ENCODE results near the gene TSPAN3. TPM values are rescaled to one million over a fixed set of nuclear protein-coding genes. Genes with fewer than 3 reads are reported as not detected.

Gene TSPAN3
- total RNA-seq (2022) (224 and 237 TPM in 2 replicates), Bru-seq, nascent RNA (percentile 87 among the genes with signal in this experiment), BruChase-seq, experiment 1, labeled RNA remaining after a 2-hour chase (percentile 89 among the genes with signal in this experiment), BruChase-seq, experiment 2, labeled RNA remaining after a 6-hour chase (percentile 92 among the genes with signal in this experiment)
- long read RNA-seq, full-length matches to known transcripts: 669 of 678 reads
- long read RNA-seq, partial matches to known transcripts: 2 of 678 reads
- long read RNA-seq, other reads (novel, unspliced or antisense): 7 of 678 reads

DNA sequence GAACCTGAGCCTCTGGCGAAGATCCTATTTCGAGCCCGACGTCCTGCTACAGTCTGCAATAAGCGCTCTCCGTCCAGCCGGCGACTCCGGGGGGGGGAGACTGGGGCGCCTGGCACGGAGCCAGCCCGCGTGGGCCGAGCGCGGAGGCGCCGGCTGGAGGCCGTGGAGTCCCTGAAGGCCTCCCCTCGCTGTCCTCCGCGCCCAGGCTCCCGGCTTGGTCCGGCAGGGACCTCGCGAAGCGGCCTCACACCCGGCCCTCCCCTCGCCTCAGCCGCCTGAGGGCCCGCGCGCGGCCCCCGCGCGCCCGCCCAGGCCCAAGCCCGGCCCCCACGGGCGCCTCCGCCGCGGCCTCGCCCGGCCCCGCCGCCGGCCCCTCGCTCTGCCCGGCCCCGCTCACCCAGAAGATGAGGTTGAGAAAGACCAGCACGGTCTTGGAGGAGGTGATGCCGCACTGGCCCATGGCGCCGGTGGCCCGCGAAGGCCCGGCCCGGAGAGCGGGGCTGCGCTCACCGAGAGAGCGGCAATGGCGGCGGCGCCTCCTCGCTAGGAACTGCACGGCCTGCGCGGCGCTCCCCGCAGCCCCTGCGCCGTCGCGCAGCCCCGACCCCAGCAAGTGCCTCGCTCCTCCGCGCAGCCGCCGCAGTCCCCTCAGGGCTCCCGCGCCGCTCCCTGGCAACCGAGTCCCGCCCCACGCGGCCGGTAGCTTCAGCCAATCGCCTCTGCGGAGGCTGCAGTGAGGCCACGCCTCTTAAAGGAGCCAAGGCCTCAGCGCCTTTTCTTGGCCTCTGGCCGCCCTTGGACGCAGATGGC lies at the start of gene TSPAN3:
Gene TSPAN3 (minus strand): TSS at position 615 of the 810 bp plus-strand sequence. CDS start 155 bp downstream, at position 460.
- peak within 1 kb of the TSS; percentile 82 for H3K4me3 Mint-ChIP-seq (ENCODE audit: unreplicated experiment)
- no peaks in the 10 kb centered on the region for H3K9me3 Mint-ChIP-seq (ENCODE audit: unreplicated experiment)
- Histone ChIP-seq H3K36me3 (ENCODE audit: control insufficient read depth, insufficient read depth, low read length) (no peaks in the 10 kb centered on the region; the same call in 1 of the 2 replicates), H3K9me3 (no peaks in the 10 kb centered on the region), H3K4me3 (ENCODE audit: low read depth, low read length) (peak within 1 kb of the TSS; percentile 64), H3K27me3 (replicated peaks; ENCODE audit: control insufficient read depth, insufficient read depth, low read length) (no peaks in the 10 kb centered on the region), H3K4me1 (peaks cover 36% of the 10 kb centered on the region)
- peaks cover 17% of the 10 kb centered on the region for H3K36me3 Mint-ChIP-seq (ENCODE audit: insufficient read depth, unreplicated experiment)
- ChIA-PET CTCF (interaction anchor here (0.8 kb wide), 1 partner anchor 13 kb away, joined by 4 read pairs; no protein-coding TSS in a partner anchor), POLR2A (interaction anchor here (0.5 to 1.0 kb wide), 4 partner anchors 31 to 728 kb away, joined by 3 to 4 read pairs (median 3); no protein-coding TSS in a partner anchor)
- H3K27me3 Mint-ChIP-seq (ENCODE audit: insufficient read depth, unreplicated experiment): no peaks in the 10 kb centered on the region
- H3K27ac Mint-ChIP-seq (ENCODE audit: unreplicated experiment): peak within 1 kb of the TSS; percentile 45
- intact Hi-C loops (cut with micrococcal nuclease; ENCODE audit: unreplicated experiment): no loop called here
- DNase-seq: peak; percentile 91 to 95
- BruUV-seq (replicated peaks): no TSS peak
- H3K4me1 Mint-ChIP-seq (ENCODE audit: low read depth, unreplicated experiment): peaks cover 41% of the 10 kb centered on the region
- TF ChIP-seq, protein P1, sequence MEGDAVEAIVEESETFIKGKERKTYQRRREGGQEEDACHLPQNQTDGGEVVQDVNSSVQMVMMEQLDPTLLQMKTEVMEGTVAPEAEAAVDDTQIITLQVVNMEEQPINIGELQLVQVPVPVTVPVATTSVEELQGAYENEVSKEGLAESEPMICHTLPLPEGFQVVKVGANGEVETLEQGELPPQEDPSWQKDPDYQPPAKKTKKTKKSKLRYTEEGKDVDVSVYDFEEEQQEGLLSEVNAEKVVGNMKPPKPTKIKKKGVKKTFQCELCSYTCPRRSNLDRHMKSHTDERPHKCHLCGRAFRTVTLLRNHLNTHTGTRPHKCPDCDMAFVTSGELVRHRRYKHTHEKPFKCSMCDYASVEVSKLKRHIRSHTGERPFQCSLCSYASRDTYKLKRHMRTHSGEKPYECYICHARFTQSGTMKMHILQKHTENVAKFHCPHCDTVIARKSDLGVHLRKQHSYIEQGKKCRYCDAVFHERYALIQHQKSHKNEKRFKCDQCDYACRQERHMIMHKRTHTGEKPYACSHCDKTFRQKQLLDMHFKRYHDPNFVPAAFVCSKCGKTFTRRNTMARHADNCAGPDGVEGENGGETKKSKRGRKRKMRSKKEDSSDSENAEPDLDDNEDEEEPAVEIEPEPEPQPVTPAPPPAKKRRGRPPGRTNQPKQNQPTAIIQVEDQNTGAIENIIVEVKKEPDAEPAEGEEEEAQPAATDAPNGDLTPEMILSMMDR (IDR thresholded peaks at IDR 0.05; ENCODE audit: insufficient read depth in 1 of 2, low read depth in 1 of 2, low read length in 1 of 2, severe bottlenecking in 1 of 2, unreplicated experiment in 1 of 2): no peak

DNA sequence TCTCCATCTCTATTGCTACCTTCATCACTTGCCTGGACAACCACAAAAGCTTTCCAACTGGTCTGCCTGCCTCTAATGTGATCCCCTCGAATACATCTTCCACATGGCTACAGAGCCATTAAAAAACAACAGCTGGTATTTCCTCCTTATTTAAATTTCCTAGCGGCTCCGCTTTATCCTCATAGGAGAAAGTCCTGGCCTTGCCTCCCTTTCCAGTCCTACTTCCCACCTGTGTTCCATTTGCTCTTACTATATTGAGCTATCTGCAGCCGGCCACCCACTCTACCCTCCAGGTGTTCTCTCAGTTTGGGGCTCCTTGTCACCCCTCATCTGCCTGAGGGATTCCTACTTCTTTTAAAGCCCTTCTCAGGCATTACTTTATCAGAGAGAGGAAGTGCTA lies 49.7 kb upstream of the TSPAN3 start:
- Mint-ChIP-seq H3K9me3 (ENCODE audit: unreplicated experiment) (no peaks in the 10 kb centered on the region), H3K4me3 (ENCODE audit: unreplicated experiment) (no peak overlapping the region), H3K36me3 (ENCODE audit: insufficient read depth, unreplicated experiment) (no peaks in the 10 kb centered on the region), H3K4me1 (ENCODE audit: low read depth, unreplicated experiment) (no peaks in the 10 kb centered on the region), H3K27me3 (ENCODE audit: insufficient read depth, unreplicated experiment) (no peaks in the 10 kb centered on the region), H3K27ac (ENCODE audit: unreplicated experiment) (no peak overlapping the region)
- H3K4me1 ChIP-seq: no peaks in the 10 kb centered on the region
- H3K36me3 ChIP-seq (ENCODE audit: control insufficient read depth, insufficient read depth, low read length): no peaks in the 10 kb centered on the region
- H3K9me3 ChIP-seq: no peaks in the 10 kb centered on the region
- DNase-seq: no peak
- no peaks in the 10 kb centered on the region for H3K27me3 ChIP-seq (replicated peaks; ENCODE audit: control insufficient read depth, insufficient read depth, low read length)
- no TSS peak for BruUV-seq (replicated peaks)
- ChIA-PET POLR2A (no interaction called here), CTCF (interaction anchor here (3.1 kb wide), 1 partner anchor 423 kb away, joined by 27 read pairs; no protein-coding TSS in a partner anchor)
- TF ChIP-seq, protein P1 (IDR thresholded peaks at IDR 0.05; ENCODE audit: insufficient read depth in 1 of 2, low read depth in 1 of 2, low read length in 1 of 2, severe bottlenecking in 1 of 2, unreplicated experiment in 1 of 2): no peak
- no peak overlapping the region for H3K4me3 ChIP-seq (ENCODE audit: low read depth, low read length)
- intact Hi-C loops (cut with micrococcal nuclease; ENCODE audit: unreplicated experiment): no loop called here

DNA sequence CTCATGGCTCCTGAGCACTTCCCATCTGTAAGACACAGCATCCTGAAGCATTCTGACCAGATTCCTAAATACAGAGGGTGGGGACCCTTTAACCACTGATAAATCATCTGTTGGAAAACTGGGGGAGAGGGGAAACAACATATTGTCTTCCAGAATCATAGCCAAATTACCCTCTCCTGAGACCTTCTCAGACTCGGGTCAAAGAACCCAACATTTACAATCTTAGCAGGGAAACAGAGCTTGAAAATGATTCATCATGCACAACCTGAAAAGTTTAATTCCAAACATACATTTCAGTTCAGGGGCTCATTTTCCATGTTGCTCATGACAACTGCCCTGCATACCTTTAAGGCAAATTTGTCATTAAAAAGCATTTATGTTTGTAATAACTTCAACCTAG lies 48.5 kb upstream of the TSPAN3 start:
- H3K27ac Mint-ChIP-seq (ENCODE audit: unreplicated experiment): no peak overlapping the region
- TF ChIP-seq, protein P1 (IDR thresholded peaks at IDR 0.05; ENCODE audit: insufficient read depth in 1 of 2, low read depth in 1 of 2, low read length in 1 of 2, severe bottlenecking in 1 of 2, unreplicated experiment in 1 of 2): no peak
- no TSS peak for BruUV-seq (replicated peaks)

More for the DNA sequence above, 48.5 kb upstream of the TSPAN3 start:
- Mint-ChIP-seq H3K36me3 (ENCODE audit: insufficient read depth, unreplicated experiment) (no peaks in the 10 kb centered on the region), H3K4me1 (ENCODE audit: low read depth, unreplicated experiment) (no peaks in the 10 kb centered on the region), H3K4me3 (ENCODE audit: unreplicated experiment) (no peak overlapping the region), H3K9me3 (ENCODE audit: unreplicated experiment) (no peaks in the 10 kb centered on the region), H3K27me3 (ENCODE audit: insufficient read depth, unreplicated experiment) (no peaks in the 10 kb centered on the region)
- Histone ChIP-seq H3K4me1 (no peaks in the 10 kb centered on the region), H3K4me3 (ENCODE audit: low read depth, low read length) (no peak overlapping the region), H3K9me3 (no peaks in the 10 kb centered on the region), H3K27me3 (replicated peaks; ENCODE audit: control insufficient read depth, insufficient read depth, low read length) (no peaks in the 10 kb centered on the region), H3K36me3 (ENCODE audit: control insufficient read depth, insufficient read depth, low read length) (no peaks in the 10 kb centered on the region)
- ChIA-PET CTCF (interaction anchor here (0.7 to 3.1 kb wide), 6 partner anchors 12 to 514 kb away, joined by 3 to 27 read pairs (median 4); no protein-coding TSS in a partner anchor), POLR2A (no interaction called here)
- intact Hi-C loops (cut with micrococcal nuclease; ENCODE audit: unreplicated experiment): loop anchor here (1.0 to 2.0 kb wide), 3 partner anchors 67 to 423 kb away; no protein-coding TSS in a partner anchor
- no peak for DNase-seq

All from Caco-2 (cell line).